GM19239 (cell line): Measurements from ENCODE around the gene GBGT1.

Experiments
- DNase-seq: peaks from one replicate; pipeline ENCODE4 v3.0.0; 2011; ENCODE audit warnings: low spot score; ENCODE audit not compliant: insufficient read length
- FAIRE-seq: peaks from 2 replicates; lab custom pipeline; 2011; peaks lifted over from hg19 to GRCh38; lab: Jason Lieb, UNC

Gene GBGT1

DNA sequence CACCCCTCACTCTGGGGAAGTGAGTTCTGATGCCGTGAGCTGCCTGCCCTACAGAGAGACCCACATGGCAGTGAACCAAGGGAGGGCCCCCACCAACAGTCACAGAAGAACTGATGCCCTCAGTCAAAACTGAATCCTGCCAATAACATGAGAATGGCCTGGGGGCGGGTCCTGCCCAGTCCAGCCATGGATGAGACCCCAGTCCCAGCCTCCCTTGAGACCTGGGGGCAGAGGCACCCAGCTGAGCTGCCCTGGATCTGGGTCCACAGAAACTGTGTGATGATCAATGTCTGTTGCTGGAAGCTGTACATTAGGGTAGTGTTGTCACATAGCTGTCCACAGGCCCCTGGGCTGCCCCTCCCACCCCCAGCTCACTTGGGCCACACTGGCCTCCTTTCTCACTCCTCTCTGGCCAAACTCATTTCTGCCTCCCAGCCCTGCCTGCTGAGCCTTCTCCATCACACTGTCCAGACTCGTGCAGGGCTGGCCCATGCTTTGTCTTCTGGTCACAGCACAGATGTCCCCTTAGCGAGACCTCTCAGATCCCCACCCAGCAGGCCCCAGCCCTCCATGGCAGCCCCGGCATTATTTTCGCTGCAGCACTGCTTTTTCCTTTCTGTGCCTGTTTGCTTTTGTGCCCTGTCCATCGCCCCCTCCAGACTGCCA, 16.8 kb downstream of the GBGT1 start:
- DNase-seq: no peak
- FAIRE-seq: no peak

DNA sequence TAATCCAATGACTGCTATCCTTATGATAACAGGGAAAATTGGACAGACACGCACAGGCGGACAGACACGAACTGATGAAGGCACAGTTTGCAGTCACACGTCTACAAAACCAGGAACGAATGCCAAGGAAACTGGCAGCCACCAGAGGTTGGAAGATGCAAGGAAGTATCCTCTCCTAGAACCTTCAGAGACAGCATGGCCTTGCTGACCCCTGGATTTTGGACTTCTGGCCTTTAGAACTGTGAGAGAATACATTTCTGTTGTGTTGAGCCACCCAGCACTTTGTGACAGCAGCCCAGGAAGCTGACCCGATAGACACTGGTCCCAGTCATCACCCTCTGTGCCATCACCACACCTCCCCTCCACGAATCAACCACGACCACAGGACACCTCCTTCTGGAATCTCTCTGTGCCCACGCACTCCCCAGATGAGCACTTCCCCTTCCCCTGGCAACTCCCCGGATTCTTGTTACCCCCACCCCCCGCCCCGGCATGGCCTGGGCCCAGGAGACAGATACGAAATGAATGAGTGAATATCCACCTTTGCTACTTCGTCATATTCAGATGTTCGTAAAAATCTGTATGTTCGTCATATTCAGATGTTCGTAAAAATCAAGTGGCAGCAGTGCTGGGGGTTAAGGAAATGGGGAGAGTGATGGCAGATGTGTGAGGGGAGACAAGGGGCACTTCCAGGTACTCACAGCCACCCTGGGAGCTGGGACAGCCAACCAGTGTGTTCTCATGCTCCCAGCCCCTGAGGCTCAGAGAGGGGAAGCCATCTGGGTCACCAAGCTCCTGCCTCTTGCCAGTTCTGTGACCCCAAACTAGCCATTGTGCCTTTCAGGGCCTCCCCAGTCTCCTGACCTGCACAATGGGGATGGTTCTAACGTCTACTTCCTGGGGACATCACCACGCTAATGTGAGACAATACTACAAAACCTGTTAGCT, 18.5 kb downstream of the GBGT1 start:
- DNase-seq: no peak
- no peak for FAIRE-seq

DNA sequence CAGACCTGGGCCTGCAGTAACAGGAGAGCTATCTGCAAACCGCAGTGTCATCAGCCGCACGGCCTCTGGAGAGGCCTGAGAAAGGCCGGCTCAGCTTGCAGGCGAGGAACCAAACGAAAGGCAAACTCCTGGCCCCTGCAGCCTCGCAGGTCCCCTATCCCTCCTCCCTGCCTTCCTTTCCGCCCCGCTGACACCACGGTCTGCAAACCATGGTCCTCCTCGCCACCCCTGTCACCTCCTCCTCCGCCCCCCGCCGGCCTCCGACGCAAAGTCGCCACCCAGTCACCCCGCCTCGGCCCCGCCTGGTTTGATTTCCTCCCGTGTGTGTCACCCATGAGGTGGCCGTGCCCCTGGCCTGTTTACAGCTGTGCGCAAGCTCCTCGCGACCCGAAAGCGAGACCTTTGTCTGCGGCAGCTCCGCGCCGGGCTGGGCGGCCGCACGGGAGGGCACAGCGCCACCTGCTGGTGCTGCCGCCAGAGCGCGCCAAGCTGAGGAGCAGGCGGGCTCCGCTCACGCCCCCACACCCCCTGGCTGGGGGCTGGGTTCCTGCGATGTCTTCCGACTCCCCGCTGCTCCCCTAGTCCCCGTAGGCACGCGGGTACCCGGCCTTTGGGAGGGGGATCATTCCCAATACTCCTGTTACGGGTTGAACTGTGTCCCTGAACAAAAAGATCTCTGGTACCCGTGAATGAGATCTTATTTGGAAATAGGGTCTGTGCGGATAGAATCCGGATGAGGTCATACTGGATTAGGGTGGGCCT, 19.4 kb downstream of the GBGT1 start:
- DNase-seq (peak; percentile 99), FAIRE-seq (peak; percentile 95)

DNA sequence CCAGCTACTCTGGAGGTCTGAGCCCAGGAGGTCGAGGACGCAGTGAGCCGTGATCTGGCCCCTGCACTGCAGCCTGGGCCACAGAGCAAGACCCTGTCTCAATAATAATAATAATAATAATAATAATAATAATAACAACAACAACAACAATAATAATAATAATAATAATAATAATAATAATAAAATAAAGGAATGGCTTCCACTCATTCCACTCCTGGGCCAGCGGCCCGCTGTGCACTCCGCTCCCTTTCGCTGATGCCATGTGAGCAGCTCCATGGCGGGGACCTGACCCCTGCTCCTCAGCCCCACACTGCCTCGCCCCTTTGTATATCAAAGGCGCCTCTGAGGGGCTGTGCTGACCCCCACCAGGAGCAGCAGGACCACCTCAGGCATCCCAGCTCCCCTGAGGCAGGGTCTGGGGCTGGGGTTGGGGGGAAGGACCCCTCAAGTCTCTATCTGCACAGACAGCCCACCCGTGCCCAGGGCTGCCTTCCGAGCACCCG, 20.0 kb downstream of the GBGT1 start:
- no peak for FAIRE-seq
- no peak for DNase-seq

DNA sequence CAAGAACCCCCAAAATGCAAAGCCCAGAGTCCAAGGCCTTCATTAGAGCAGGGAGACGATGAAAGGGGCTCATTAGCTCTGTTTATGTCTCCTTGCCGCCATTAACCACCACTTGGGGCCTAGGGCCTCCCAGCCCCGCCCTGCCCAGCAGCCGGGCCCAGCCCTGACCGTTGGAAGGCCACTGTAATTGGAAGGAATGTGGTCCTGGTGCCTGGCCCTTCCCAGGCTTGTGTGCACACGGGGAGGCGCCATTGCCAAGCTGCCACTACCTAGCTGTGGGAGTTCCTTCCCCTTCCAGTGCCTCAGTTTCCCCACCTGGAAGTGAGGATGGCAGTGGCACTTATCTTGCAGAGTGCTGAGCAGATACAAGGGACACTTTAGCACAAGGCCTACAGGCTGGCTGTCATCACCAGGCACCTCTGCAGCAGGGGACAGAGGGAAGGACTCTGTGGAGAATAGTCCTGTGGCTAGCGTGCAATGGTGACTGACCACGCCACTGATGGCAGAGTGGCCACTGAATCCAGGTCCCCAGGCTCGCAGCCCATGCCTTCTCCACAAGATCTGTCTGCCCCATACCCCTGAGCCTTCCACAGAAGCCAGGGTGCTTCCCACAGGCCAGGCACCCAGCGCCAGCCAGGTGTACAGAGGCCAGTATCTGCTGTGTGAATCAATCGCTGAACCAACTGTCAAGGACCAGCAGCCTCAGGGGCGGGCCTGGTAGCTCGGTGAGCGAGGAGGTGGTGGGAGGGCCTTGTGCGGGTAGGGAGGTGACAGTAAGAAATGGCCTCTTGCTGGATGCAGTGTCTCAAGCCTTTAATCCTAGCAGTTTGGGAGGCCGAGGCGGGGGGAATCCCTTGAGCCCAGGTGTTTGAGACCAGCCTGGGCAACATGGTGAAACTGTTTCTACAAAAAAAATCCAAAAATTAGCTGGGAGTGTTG, 20.8 kb downstream of the GBGT1 start:
- FAIRE-seq: no peak
- no peak for DNase-seq

DNA sequence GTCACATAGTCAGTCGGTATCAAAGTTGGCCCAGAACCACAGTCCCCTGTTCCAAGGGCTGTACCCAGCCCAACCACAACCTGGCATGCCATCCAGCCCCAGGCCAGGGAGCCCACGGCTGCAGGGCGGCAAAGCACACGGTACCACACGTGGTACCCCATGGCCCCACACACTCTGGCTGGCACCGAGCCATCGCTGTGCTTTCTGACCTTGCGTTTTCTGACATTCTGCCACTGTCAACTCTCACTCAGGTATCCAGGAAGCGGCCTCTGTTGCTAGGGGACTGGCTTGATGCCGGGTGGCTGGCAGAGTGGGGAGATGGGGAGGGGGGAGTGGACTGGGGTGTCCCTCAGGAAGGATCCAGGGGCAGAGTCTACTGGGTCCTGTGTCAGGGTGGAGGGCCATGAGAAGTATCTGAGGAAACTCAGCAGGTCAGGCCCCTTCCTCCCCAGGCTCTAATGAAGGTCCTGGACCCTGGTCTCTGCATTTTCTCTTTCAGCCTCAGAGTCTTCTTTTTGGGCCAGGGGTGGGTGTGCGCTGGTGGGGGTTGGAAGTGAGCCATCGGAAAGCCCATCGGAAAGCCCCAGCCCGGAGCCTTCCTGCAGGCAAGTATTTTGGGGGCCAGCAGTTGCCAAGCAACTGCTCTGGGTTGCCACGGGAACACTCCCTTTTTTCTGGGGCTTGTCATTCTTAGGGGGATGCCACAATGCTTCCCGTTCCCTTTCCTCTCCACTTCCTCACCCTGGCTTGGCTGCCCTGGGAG, 21.7 kb downstream of the GBGT1 start:
- no peak for DNase-seq
- no peak for FAIRE-seq

DNA sequence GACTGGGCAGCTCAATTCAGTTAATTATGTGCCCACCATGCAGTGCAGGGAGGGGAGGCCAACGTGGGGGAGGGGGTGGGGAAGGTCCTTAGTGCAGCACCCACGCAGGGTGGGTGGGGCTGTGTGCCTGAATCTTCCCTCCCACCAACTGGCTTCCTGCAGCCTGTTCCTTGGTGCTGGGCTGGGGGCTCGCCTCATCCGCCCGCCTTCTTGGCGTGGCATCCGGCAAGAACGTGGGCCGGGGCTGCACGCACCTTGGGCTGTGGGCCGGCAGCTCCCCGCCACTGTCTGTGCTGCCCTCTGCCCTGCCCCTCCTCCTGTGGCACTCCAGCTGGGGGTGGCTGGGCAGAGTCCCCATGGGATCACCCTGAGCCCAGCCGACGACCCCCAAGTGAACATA, 23.1 kb downstream of the GBGT1 start:
- DNase-seq (no peak), FAIRE-seq (no peak)

DNA sequence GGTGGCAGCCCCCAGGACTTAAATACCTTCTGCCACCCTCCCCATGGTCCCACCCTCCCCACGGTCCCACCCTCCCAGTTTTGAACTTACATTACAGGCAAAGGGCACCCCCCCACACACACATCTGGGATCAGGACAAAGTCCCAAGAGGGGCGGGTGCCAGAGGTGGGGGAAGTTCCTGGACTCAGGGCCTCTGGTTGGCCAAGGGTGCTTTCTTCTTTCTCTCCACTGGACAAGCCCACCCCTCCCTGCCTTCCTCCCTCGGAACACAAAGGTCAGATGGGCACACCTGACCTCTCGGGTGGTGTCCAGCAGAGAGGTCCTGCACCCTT, 23.6 kb downstream of the GBGT1 start:
- DNase-seq (no peak), FAIRE-seq (no peak)

DNA sequence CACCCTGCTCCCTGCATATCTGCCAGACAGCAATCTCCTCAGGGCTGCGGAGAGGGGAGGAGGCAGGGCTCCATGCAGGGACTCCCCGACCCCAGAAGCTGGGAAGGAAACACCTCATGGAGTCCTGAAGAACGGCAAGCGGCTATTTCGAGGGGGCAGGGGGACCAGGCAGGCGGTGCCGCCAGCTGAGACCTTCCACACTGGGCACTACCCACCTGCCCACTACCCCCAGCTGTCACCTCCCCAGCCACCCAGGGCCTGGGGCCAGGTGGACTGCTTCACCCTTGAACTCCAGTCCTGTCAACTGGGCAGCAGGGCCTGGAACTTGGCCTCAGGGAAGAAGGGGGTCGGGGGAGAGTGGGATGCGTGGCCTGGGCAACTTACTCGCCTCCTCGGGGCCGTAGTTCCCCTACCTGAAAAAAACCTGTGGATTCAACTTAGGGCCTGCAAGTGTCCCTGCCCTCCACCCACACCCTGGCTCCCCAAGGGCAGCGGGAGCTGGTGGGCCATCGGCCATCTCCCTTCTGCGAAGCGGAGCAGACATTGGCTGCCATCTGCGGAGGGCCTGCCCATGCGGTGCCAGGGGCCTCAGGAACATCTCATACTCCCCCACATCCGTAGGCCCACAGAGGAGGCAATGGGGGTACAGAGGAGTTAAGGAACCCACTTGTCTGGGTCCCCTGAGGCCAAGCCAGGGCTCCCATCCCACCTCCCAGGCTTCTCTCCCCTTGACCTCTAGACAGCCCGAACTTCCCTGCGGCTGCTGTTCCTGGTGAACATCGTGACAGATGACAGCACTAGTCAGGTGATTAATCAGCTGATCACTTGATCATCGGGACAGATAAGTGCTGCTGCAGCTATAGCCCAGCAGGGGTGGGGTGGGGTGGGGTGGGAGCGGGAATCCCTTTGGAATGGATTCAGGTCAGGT, 24.2 kb downstream of the GBGT1 start:
- FAIRE-seq (no peak), DNase-seq (no peak)

DNA sequence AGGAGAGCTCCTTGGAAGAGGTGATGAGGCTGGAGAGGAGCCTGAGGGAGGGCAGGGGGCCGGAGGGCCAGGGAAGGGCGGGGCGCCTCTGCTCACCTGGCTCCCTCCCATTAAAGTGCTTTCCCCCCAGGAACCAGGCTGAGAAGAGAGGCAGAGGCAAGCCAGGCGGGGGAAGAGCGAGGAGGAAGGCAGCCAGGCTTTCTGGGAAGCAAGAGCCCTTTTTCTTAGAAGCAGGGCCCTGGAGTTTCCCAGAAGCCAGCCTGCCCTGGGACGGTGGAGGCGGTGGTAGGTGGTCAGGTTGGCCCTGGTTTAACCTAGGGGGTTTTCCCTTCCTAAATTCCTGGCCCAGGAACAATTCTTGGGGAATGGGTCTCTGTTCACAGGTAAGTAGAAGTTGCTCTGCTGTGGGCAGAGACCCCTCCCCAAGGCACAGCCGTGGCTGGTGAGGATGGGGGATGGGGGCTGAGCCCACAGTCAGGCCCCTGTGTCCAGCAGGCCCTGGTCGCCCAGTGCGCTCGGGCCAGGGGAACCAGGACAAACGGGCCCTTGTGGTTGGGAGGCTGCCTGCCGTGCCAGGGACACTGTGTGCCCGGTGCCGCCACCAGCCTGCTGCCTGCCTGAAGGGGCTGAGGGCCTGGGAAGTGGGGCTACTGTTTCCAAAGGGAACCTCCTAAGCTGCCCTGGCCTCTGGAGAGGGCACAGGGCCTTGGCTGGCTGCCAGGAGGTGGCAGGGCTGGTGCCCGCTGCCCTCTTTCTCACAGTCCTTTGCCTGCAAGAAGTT, 26.1 kb downstream of the GBGT1 start:
- DNase-seq: no peak
- FAIRE-seq: no peak

DNA sequence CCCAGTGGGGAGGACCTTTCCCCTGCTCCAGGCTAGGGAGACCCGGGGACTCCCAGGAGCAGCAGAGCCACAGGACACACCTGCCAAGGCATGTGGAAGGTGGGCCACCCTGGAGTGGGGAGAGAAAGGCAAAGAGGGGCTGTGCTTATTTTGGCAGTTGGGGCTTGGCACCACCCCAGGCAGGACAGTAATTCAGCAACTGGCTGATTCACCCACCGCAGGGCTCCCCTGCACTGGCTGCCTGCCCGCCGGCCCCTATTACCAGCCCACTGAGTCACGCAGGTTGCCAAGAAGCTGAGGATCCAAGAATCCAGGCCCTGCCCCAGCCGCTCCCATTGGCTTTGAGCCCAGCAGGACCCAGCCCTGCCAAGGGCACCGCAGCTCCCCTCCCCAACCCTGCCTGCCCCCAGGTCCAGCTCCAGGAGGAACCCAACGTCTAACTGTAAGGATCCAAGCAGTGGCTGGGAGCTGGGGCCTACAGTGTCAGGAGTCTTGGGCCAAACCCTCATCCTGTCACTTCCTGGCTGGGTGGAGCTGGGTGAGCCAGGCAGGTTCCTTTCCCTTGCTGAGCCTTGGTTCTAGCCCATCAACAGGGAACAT, 28.5 kb downstream of the GBGT1 start:
- DNase-seq (no peak), FAIRE-seq (no peak)

DNA sequence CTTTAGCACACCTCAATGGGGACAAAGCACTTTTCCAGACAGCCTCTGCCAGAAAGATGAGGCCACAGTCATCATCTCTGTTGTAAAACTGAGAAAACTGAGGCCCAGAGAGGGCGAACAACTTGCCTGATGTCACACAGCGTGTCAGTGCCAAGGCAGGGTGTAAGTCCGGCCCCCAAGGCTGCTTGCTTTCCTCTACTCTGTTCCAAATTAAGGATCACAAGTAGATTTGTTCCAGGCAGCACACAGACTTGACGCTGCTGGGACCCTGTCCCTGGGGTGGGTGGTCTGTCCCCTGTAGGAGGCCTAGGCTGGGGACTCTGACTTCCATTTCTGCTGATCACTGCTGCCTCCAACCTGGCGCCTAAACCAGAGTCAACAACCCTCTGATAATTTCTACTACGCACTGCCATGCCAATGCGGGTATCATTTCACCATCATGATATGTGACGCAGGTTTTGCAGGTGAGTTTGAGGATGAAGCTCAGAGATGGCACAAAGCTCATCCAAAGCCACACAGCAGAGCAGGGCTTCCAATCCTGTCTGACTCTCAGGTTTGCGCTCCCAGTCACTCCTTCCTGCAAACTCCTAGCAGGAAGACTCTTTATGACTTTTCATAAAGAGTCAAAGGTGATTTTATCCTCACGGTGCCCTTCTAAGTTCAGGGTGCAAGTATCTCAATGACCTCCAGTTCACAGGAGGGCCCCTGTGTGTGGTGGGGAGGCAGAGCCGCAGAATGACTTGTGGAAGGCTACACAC, 29.1 kb downstream of the GBGT1 start:
- DNase-seq (no peak), FAIRE-seq (no peak)

DNA sequence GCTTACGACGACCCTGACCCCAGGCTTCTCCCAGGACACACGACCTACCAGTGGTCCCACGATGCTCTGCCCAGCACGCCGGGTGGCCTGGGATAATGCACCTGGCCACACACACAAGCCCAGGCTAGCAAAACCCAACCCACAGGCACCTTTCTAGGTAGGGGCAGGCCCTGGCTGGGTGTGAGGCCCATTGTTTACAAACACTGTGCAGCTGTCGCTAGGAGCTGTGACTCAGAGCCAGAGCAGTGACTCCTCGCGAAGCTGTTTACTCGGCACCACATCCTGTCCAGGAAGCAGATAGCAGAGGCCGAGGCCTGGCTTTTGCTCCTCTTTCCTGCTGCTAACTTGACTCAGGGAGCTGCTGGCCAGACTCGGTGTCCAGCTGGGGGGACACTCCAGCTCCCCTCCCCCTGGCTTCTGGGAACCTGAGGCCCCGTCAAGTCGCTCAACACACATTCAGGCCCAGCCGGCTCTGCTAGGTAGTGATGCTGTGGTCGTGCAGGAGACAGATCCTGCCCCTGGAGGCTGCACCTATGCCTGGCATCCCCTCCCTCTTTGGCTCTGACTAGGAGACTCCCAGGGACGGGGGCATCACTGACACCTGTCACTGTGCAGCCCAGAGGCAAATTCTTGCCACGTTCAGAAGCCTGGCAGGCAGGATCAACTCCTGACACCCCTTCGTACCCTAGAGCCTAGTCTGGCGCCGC, 29.9 kb downstream of the GBGT1 start:
- FAIRE-seq (peak; percentile 95), DNase-seq (peak; percentile 98)

DNA sequence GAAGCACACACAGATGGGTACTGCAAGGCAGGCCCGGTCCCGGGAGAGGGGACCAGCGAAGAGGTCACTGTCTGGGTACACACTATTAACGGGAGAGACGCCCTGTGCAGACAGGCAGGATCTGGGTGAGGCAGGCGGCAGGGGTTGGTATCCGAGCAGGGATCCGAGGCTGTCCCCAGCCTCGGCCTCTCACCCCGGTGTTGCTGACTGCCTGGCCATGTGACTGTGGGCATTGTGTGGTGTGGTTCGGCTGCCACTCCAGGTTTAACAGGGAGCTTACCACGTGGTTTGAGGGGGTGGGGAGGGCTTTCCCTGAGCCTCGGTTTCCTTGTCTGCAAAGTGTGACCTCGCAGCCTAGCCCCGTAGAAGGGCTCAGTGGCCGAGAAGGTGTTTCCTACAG, 31.5 kb downstream of the GBGT1 start:
- FAIRE-seq (no peak), DNase-seq (no peak)

DNA sequence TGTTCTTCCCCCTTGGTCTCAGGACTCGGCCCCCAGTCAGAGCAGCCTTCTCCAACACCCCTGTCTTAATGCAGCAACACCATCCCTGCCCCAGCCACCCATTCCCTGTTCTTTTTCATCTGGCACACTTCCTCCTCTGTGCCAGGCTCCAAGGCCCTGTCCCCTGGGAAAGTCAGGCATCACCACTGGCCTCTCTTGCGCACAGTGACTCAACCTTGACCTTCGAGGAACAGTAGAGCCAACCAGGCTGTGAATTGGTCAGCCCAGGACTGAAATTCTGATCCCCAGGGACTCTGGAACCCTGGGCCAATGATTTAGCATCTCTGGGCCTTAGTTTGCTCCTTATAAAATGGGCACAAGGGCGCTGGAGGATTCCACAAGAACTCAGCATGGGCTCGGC, 32.2 kb downstream of the GBGT1 start:
- DNase-seq (no peak), FAIRE-seq (no peak)
